ENCODE data around the gene GBP4. TPM values are rescaled to one million over a fixed set of nuclear protein-coding genes. Genes with fewer than 3 reads are reported as not detected.

The GBP4 gene
- total RNA-seq, 1 experiment from 2014 or later = 1.7 TPM

GRCh38 chr1:89167590-89168230, 31.0 kb downstream of the GBP4 start:
- CTCF ChIA-PET = no interaction called here
- POLR2A ChIA-PET (ENCODE audit: low non-redundant PET) = no interaction called here
- peaks cover 10% of the 10 kb centered on the region for H3K4me1 ChIP-seq (ENCODE audit: insufficient read depth, low read length, poor library complexity, severe bottlenecking)
- no peaks in the 10 kb centered on the region for H3K36me3 ChIP-seq (ENCODE audit: insufficient read depth, low read length, poor library complexity, severe bottlenecking)
- intact Hi-C loops (cut with micrococcal nuclease; ENCODE audit: unreplicated experiment) = no loop called here
- H3K27me3 ChIP-seq (replicated peaks; ENCODE audit: insufficient read depth, low read depth, low read length, poor library complexity) = no peaks in the 10 kb centered on the region
- H3K4me3 ChIP-seq (ENCODE audit: low read depth, low read length, poor library complexity, severe bottlenecking) = no peak overlapping the region
- no peaks in the 10 kb centered on the region for H3K9me3 ChIP-seq (ENCODE audit: low read depth, low read length, poor library complexity, severe bottlenecking)
- H3K27ac ChIP-seq (ENCODE audit: low read depth, low read length, poor library complexity, severe bottlenecking) = no peak overlapping the region
- no peak for TF ChIP-seq CTCF (conservative IDR thresholded peaks at IDR 0.05; ENCODE audit: low read depth, low read length)
- no peak for TF ChIP-seq EZH2 (IDR thresholded peaks at IDR 0.05; ENCODE audit: borderline replicate concordance, low read depth, low read length, poor library complexity, severe bottlenecking)
- no TSS peak for BruUV-seq (replicated peaks)
- peak; percentile 45 for DNase-seq (ENCODE audit: low spot score)

- Histone ChIP-seq H3K27ac (ENCODE audit: low read depth, low read length, poor library complexity, severe bottlenecking) (no peak overlapping the region), H3K9me3 (ENCODE audit: low read depth, low read length, poor library complexity, severe bottlenecking) (no peaks in the 10 kb centered on the region), H3K4me1 (ENCODE audit: insufficient read depth, low read length, poor library complexity, severe bottlenecking) (peaks cover 10% of the 10 kb centered on the region), H3K36me3 (ENCODE audit: insufficient read depth, low read length, poor library complexity, severe bottlenecking) (no peaks in the 10 kb centered on the region), H3K4me3 (ENCODE audit: low read depth, low read length, poor library complexity, severe bottlenecking) (no peak overlapping the region), H3K27me3 (replicated peaks; ENCODE audit: insufficient read depth, low read depth, low read length, poor library complexity) (no peaks in the 10 kb centered on the region)
- TF ChIP-seq EZH2 (IDR thresholded peaks at IDR 0.05; ENCODE audit: borderline replicate concordance, low read depth, low read length, poor library complexity, severe bottlenecking) = no peak
- TF ChIP-seq CTCF (conservative IDR thresholded peaks at IDR 0.05; ENCODE audit: low read depth, low read length) = no peak
- no TSS peak for BruUV-seq (replicated peaks)
- POLR2A ChIA-PET (ENCODE audit: low non-redundant PET) = no interaction called here
- CTCF ChIA-PET = no interaction called here
- intact Hi-C loops (cut with micrococcal nuclease; ENCODE audit: unreplicated experiment) = no loop called here
- DNase-seq (ENCODE audit: low spot score) = no peak
Observed at GRCh38 chr1:89166705-89167104, 32.0 kb downstream of the GBP4 start.

- Histone ChIP-seq H3K27me3 (replicated peaks; ENCODE audit: insufficient read depth, low read depth, low read length, poor library complexity) (no peaks in the 10 kb centered on the region), H3K4me1 (ENCODE audit: insufficient read depth, low read length, poor library complexity, severe bottlenecking) (peaks cover 10% of the 10 kb centered on the region), H3K27ac (ENCODE audit: low read depth, low read length, poor library complexity, severe bottlenecking) (no peak overlapping the region), H3K4me3 (ENCODE audit: low read depth, low read length, poor library complexity, severe bottlenecking) (no peak overlapping the region), H3K36me3 (ENCODE audit: insufficient read depth, low read length, poor library complexity, severe bottlenecking) (no peaks in the 10 kb centered on the region), H3K9me3 (ENCODE audit: low read depth, low read length, poor library complexity, severe bottlenecking) (no peaks in the 10 kb centered on the region)
- no TSS peak for BruUV-seq (replicated peaks)
- no peak for TF ChIP-seq CTCF (conservative IDR thresholded peaks at IDR 0.05; ENCODE audit: low read depth, low read length)
- TF ChIP-seq EZH2 (IDR thresholded peaks at IDR 0.05; ENCODE audit: borderline replicate concordance, low read depth, low read length, poor library complexity, severe bottlenecking) = no peak
- no peak for DNase-seq (ENCODE audit: low spot score)
- ChIA-PET POLR2A (ENCODE audit: low non-redundant PET) (no interaction called here), CTCF (no interaction called here)
- intact Hi-C loops (cut with micrococcal nuclease; ENCODE audit: unreplicated experiment) = no loop called here
Observed at GRCh38 chr1:89165811-89166210, 32.9 kb downstream of the GBP4 start.

All from A673 (cell line).